AG08396 (cell line): ENCODE data around the gene HSFX1.

Experiments used
- DNase-seq: peaks from one replicate; pipeline ENCODE4 v3.0.0; 2012; ENCODE audit warnings: low spot score, mixed read lengths

The HSFX1 gene

GRCh38 chrX:149804102-149804501 lies 30.2 kb downstream of the HSFX1 start:
- no peak for DNase-seq

GRCh38 chrX:149807747-149808458 lies 34.0 kb downstream of the HSFX1 start:
- no peak for DNase-seq

GRCh38 chrX:149818652-149819051 lies 44.8 kb downstream of the HSFX1 start:
- DNase-seq: no peak

GRCh38 chrX:149819371-149819770 lies 45.5 kb downstream of the HSFX1 start:
- DNase-seq: no peak

GRCh38 chrX:149825424-149825823 lies 51.6 kb downstream of the HSFX1 start:
- no peak for DNase-seq
